ENCODE results near the gene POLR3GL. TPM values are rescaled to one million over a fixed set of nuclear protein-coding genes. Genes with fewer than 3 reads are reported as not detected.
"Not testable (repeated sequence)": the region's sequence is repeated elsewhere in the genome, so short reads cannot be mapped to it uniquely, and the experiment has no call there.

POLR3GL gene
- total and polyA plus RNA-seq, 10 of the 15 experiments (the other 5 are each of a cell fraction or from before 2014, with no cell fraction given) = 12.8 to 47.0 (median 26.6) TPM

- in situ Hi-C loops (cut with MboI); H3K36me3 ChIP-seq (ENCODE audit: control insufficient read depth in 2 of 2, insufficient read depth in 2 of 2, low read length in 1 of 2); H3K4me3 ChIP-seq; H3K27me3 ChIP-seq (replicated peaks in 1 of 2; ENCODE audit: control insufficient read depth in 2 of 2, insufficient read depth in 2 of 2, low read length in 1 of 2); BruUV-seq (replicated peaks); H4K20me1 ChIP-seq (ENCODE audit: control insufficient read depth, insufficient read depth); intact Hi-C loops (cut with micrococcal nuclease; ENCODE audit: unreplicated experiment); H3K9ac ChIP-seq (ENCODE audit: control insufficient read depth, insufficient read depth, low read length); H3K79me2 ChIP-seq (ENCODE audit: control insufficient read depth, insufficient read depth, low read length); DNase-seq (ENCODE audit: low read depth, low spot score); H3K4me1 ChIP-seq (ENCODE audit: control insufficient read depth, insufficient read depth, low read length); FAIRE-seq; RAD21 ChIA-PET (ENCODE audit: unreplicated experiment); H3K9me3 ChIP-seq (replicated peaks; ENCODE audit: control insufficient read depth, insufficient read depth, low read length): not testable (repeated sequence)
- ChIA-PET POLR2A (interaction anchor here (1.1 to 2.5 kb wide), 5 partner anchors 8 to 31 kb away, joined by 3 to 11 read pairs (median 7); partner anchors contain the start of genes ANKRD34A, LIX1L and POLR3GL), CTCF (interaction anchor here (1.2 kb wide), 3 partner anchors 24 to 49 kb away, joined by 3 to 7 read pairs (median 5); partner anchors contain the start of gene LIX1L), SMC1A (ENCODE audit: uncharacterized antibody, unreplicated experiment) (interaction anchor here (1.2 to 1.8 kb wide), 2 partner anchors 25 to 47 kb away, joined by 6 to 12 read pairs; partner anchors contain the start of gene LIX1L)
- 0% methylated on average over 9 of the region's 9 CpGs for WGBS (ENCODE audit: insufficient coverage, insufficient replicate concordance, low lambda C conversion rate, missing lambda C conversion rate)
- Histone ChIP-seq H3K4me2 (ENCODE audit: control insufficient read depth, insufficient read depth) (peak overlapping the region; percentile 33; the same call in 1 of the 2 replicates), H2AFZ (ENCODE audit: control insufficient read depth, low read depth, low read length) (peak overlapping the region; percentile 3), H3K27ac (ENCODE audit: control insufficient read depth, insufficient read depth) (peak overlapping the region; percentile 63)
- peak; percentile 42 for ATAC-seq
- peak; percentile 33; the same call in 1 of the 2 replicates for TF ChIP-seq CBFB (IDR thresholded peaks at IDR 0.05; ENCODE audit: low read depth)
- peak; percentile 76 for TF ChIP-seq NBN (IDR thresholded peaks at IDR 0.05)
- peak; percentile 87 for TF ChIP-seq DPF2 (IDR thresholded peaks at IDR 0.05)
- peak; percentile 97 for TF ChIP-seq ZNF687 (IDR thresholded peaks at IDR 0.05)
- peak; percentile 5; the same call in 1 of the 2 replicates for TF ChIP-seq BMI1 (IDR thresholded peaks at IDR 0.05; ENCODE audit: borderline replicate concordance)
- TF ChIP-seq RUNX3 (IDR thresholded peaks at IDR 0.05; ENCODE audit: low read length) = peak; percentile 74
- TF ChIP-seq SKIL (IDR thresholded peaks at IDR 0.05; ENCODE audit: low read depth, poor library complexity, severe bottlenecking) = peak; percentile 66
- peak; percentile 27; the same call in 1 of the 2 replicates for TF ChIP-seq NR2C1 (IDR thresholded peaks at IDR 0.05)
- peak; percentile 94 for TF ChIP-seq RELB (IDR thresholded peaks at IDR 0.05; ENCODE audit: low read depth)
- peak; percentile 65; the same call in 1 of the 2 replicates for TF ChIP-seq MTA2 (IDR thresholded peaks at IDR 0.05; ENCODE audit: low read depth)
- peak; percentile 46 for TF ChIP-seq MEF2B (IDR thresholded peaks at IDR 0.05; ENCODE audit: partially characterized antibody, poor library complexity, severe bottlenecking)
- TF ChIP-seq BHLHE40 (IDR thresholded peaks at IDR 0.05; ENCODE audit: borderline replicate concordance in 1 of 2, low read depth in 2 of 2, low read length in 1 of 2) = peak; percentile 75 to 85
- 0 out of 2 replicates have a peak, but pooled peaks have one; percentile 23 for TF ChIP-seq MAX (IDR thresholded peaks at IDR 0.05; ENCODE audit: low read depth, low read length)
- peak; percentile 94 to 95 for TF ChIP-seq IKZF2 (IDR thresholded peaks at IDR 0.05)
- TF ChIP-seq NR2F1 (conservative IDR thresholded peaks at IDR 0.05) = peak; percentile 44; the same call in 1 of the 2 replicates
- TF ChIP-seq EED (IDR thresholded peaks at IDR 0.05; ENCODE audit: low read depth) = peak; percentile 91
- peak; percentile 87 for TF ChIP-seq IKZF1 (conservative IDR thresholded peaks at IDR 0.05)
Measured at GRCh38 chr1:145932522-145933009, 31.9 kb upstream of the POLR3GL start.

All from GM12878 (cell line).